ENCODE results near the gene STX3. TPM values are rescaled to one million over a fixed set of nuclear protein-coding genes. Genes with fewer than 3 reads are reported as not detected.
"Not testable (repeated sequence)": the region's sequence is repeated elsewhere in the genome, so short reads cannot be mapped to it uniquely, and the experiment has no call there.

STX3 gene
- total RNA-seq, 1 donor from 2014 or later = 52.4 TPM

DNA sequence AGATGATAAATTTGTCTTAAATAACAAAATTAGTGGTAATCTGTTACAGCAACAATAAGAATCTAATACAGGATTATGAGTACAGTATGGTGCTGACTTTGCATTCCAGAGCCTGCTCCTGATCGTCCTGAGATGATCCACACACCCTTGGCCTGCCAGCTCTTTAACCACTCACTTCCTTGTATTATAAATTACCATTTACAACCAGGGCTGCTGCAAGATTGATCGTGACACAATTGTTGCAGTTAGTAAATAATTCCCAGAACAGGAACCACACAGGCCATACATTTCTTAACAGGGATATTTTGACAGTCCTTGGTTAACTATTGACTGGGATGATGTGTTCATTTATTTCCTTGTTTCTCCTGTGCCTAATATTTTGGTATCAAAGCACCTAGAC, 94.0 kb downstream of the STX3 start:
- Mint-ChIP-seq H3K27me3 (ENCODE audit: insufficient read depth, low read depth) (no peaks in the 10 kb centered on the region), H3K4me1 (no peaks in the 10 kb centered on the region), H3K27ac (no peak overlapping the region), H3K36me3 (no peaks in the 10 kb centered on the region), H3K4me3 (no peak overlapping the region), H3K9me3 (no peaks in the 10 kb centered on the region)
- H3F3A ChIP-seq (ENCODE audit: low read depth) = no peaks in the 10 kb centered on the region
- DNase-seq (ENCODE audit: low spot score) = no peak
- H3K4me2 ChIP-seq = no peak overlapping the region
- no peak overlapping the region for H3K27ac ChIP-seq
- H2AFZ ChIP-seq (replicated peaks) = no peak overlapping the region
- TF ChIP-seq EZH2 (IDR thresholded peaks at IDR 0.05) = no peak
- TF ChIP-seq, protein P1, sequence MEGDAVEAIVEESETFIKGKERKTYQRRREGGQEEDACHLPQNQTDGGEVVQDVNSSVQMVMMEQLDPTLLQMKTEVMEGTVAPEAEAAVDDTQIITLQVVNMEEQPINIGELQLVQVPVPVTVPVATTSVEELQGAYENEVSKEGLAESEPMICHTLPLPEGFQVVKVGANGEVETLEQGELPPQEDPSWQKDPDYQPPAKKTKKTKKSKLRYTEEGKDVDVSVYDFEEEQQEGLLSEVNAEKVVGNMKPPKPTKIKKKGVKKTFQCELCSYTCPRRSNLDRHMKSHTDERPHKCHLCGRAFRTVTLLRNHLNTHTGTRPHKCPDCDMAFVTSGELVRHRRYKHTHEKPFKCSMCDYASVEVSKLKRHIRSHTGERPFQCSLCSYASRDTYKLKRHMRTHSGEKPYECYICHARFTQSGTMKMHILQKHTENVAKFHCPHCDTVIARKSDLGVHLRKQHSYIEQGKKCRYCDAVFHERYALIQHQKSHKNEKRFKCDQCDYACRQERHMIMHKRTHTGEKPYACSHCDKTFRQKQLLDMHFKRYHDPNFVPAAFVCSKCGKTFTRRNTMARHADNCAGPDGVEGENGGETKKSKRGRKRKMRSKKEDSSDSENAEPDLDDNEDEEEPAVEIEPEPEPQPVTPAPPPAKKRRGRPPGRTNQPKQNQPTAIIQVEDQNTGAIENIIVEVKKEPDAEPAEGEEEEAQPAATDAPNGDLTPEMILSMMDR (IDR thresholded peaks at IDR 0.05) = no peak
- TF ChIP-seq EZH2phosphoT487 (IDR thresholded peaks at IDR 0.05) = no peak
- H3K36me3 ChIP-seq = no peaks in the 10 kb centered on the region
- H3K9ac ChIP-seq = no peak overlapping the region
- no peaks in the 10 kb centered on the region for H3K9me3 ChIP-seq (ENCODE audit: low read depth)
- no peaks in the 10 kb centered on the region for H3K27me3 ChIP-seq
- no peaks in the 10 kb centered on the region for H3K4me1 ChIP-seq
- H3K79me2 ChIP-seq (ENCODE audit: low read depth) = no peaks in the 10 kb centered on the region
- H3K4me3 ChIP-seq = no peak overlapping the region
- no peaks in the 10 kb centered on the region for H4K20me1 ChIP-seq (ENCODE audit: low read depth)

DNA sequence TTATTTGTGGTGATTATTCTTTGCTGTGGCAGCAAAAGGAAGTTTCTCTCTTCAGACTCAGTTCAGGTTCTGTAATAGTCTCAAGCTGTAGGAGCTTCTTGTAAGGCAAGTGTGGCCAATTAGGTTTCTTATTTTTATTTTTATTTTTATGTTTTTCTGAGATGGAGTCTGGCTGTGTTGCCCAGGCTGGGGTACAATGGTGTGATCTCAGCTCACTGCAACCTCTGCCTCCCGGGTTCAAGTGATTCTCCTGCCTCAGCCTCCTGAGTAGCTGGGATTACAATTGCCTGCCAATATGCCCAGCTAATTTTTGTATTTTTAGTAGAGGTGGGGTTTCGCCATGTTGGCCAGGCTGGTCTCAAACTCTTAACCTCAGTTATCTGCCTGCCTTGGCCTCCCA, 94.4 kb downstream of the STX3 start:
- H3K4me2 ChIP-seq; H3K27me3 ChIP-seq; H3K27me3 Mint-ChIP-seq (ENCODE audit: insufficient read depth, low read depth); H3K4me3 Mint-ChIP-seq; H3K4me1 ChIP-seq; H3K4me3 ChIP-seq; H3K27ac Mint-ChIP-seq; DNase-seq (ENCODE audit: low spot score); H3K4me1 Mint-ChIP-seq; H3K36me3 Mint-ChIP-seq; H3K9ac ChIP-seq; H3K9me3 ChIP-seq (ENCODE audit: low read depth); H3K36me3 ChIP-seq; H3K79me2 ChIP-seq (ENCODE audit: low read depth); H3K9me3 Mint-ChIP-seq; H4K20me1 ChIP-seq (ENCODE audit: low read depth); H3K27ac ChIP-seq; H3F3A ChIP-seq (ENCODE audit: low read depth); H2AFZ ChIP-seq (replicated peaks): not testable (repeated sequence)

GRCh38 chr11:59851416-59851815, 96.2 kb downstream of the STX3 start:
- not testable (repeated sequence) for H3K79me2 ChIP-seq (ENCODE audit: low read depth); H3K36me3 ChIP-seq; H4K20me1 ChIP-seq (ENCODE audit: low read depth); H3K4me2 ChIP-seq; H3K27ac Mint-ChIP-seq; H3K27me3 Mint-ChIP-seq (ENCODE audit: insufficient read depth, low read depth); H2AFZ ChIP-seq (replicated peaks); H3K9ac ChIP-seq; H3K27ac ChIP-seq; H3K4me3 Mint-ChIP-seq; H3F3A ChIP-seq (ENCODE audit: low read depth); H3K4me3 ChIP-seq; H3K4me1 Mint-ChIP-seq; DNase-seq (ENCODE audit: low spot score); H3K9me3 ChIP-seq (ENCODE audit: low read depth); H3K27me3 ChIP-seq; H3K36me3 Mint-ChIP-seq; H3K9me3 Mint-ChIP-seq; H3K4me1 ChIP-seq

DNA sequence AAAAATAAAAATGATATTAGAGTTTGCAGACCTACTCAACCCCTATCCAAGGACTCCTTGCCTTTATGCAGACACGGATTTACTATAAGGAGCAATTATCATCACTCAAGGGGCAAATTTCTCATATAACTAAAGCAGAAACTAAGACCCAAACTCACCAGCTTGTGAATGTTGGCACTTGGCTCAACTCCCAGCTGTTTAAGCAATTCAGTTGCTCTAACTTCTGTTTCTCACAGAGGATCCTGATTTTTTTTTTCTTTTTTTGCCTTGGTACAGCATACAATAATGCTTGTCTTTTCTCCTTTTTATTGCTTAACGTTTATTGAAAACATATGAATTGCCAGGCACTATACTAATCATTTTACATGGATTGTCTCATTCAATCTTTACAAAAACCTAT, 99.7 kb downstream of the STX3 start:
- H3F3A ChIP-seq (ENCODE audit: low read depth) = no peaks in the 10 kb centered on the region
- DNase-seq (ENCODE audit: low spot score) = no peak
- H3K4me3 Mint-ChIP-seq = no peak overlapping the region

More for the DNA sequence above, 99.7 kb downstream of the STX3 start:
- Histone ChIP-seq H3K9ac (no peak overlapping the region), H4K20me1 (ENCODE audit: low read depth) (no peaks in the 10 kb centered on the region), H3K4me1 (no peaks in the 10 kb centered on the region), H3K4me2 (no peak overlapping the region), H3K27me3 (no peaks in the 10 kb centered on the region), H3K36me3 (no peaks in the 10 kb centered on the region), H3K4me3 (no peak overlapping the region), H3K27ac (no peak overlapping the region), H2AFZ (replicated peaks) (no peak overlapping the region), H3K79me2 (ENCODE audit: low read depth) (no peaks in the 10 kb centered on the region), H3K9me3 (ENCODE audit: low read depth) (no peaks in the 10 kb centered on the region)
- H3K27ac Mint-ChIP-seq = no peak overlapping the region
- TF ChIP-seq EZH2 (IDR thresholded peaks at IDR 0.05) (no peak), EZH2phosphoT487 (IDR thresholded peaks at IDR 0.05) (no peak)
- TF ChIP-seq, protein P1 (IDR thresholded peaks at IDR 0.05) = no peak
- H3K4me1 Mint-ChIP-seq = no peaks in the 10 kb centered on the region
- no peaks in the 10 kb centered on the region for H3K9me3 Mint-ChIP-seq
- H3K36me3 Mint-ChIP-seq = no peaks in the 10 kb centered on the region
- H3K27me3 Mint-ChIP-seq (ENCODE audit: insufficient read depth, low read depth) = no peaks in the 10 kb centered on the region

Other genes with a start within 250 kb of the STX3 start
- gene OR4D9, start 243.8 kb upstream of the STX3 start, total RNA-seq (ENCODE audit: low replicate concordance) = not detected in 2 replicates
- gene OSBP, start 139.6 kb upstream of the STX3 start, total RNA-seq (ENCODE audit: low replicate concordance) = 20.1 and 22.7 TPM in 2 replicates
- gene PATL1, start 86.3 kb upstream of the STX3 start, total RNA-seq (ENCODE audit: low replicate concordance) = 15.3 and 16.0 TPM in 2 replicates
- not detected in 2 replicates for gene OR10V1, start 41.5 kb upstream of the STX3 start, total RNA-seq (ENCODE audit: low replicate concordance)
- gene MRPL16, start 55.4 kb downstream of the STX3 start, total RNA-seq (ENCODE audit: low replicate concordance) = 42.3 and 49.8 TPM in 2 replicates
- not detected in 2 replicates for gene CBLIF, start 90.1 kb downstream of the STX3 start, total RNA-seq (ENCODE audit: low replicate concordance)
- gene TCN1, start 111.1 kb downstream of the STX3 start, total RNA-seq (ENCODE audit: low replicate concordance) = not detected in 2 replicates
- gene OOSP3, start 123.4 kb downstream of the STX3 start, total RNA-seq (ENCODE audit: low replicate concordance) = not detected in 2 replicates
- not detected in 2 replicates for gene OOSP1, start 183.1 kb downstream of the STX3 start, total RNA-seq (ENCODE audit: low replicate concordance)
- gene OOSP4A, start 208.7 kb downstream of the STX3 start, total RNA-seq (ENCODE audit: low replicate concordance) = not detected in 2 replicates

Data from neural progenitor cell (in vitro differentiated cells).